ENCODE measurements around the gene ZGRF1.

GRCh38 chr4:112592717-112593116, 44.0 kb downstream of the ZGRF1 start:
- TF ChIP-seq POLR2A (IDR thresholded peaks at IDR 0.05; ENCODE audit: low read length) (no peak), GATA1 (IDR thresholded peaks at IDR 0.05; ENCODE audit: low read depth, low read length) (no peak)
